Liver (tissue), 3 donors: ENCODE data around the gene PHTF1.

Experiments
- EGR1 ChIP-seq, 2 donors: IDR thresholded peaks; 2 replicates each; pipeline ENCODE4 v1.6.1; 2016 to 2018; ENCODE audit warnings: antibody characterized with exemption in 2 of 2, low read depth in 2 of 2
- FOXA1 ChIP-seq: IDR thresholded peaks from 2 replicates; pipeline ENCODE4 v1.6.1; 2016; ENCODE audit warnings: antibody characterized with exemption
- FOXA2 ChIP-seq: IDR thresholded peaks from 2 replicates; pipeline ENCODE4 v1.6.1; 2016; ENCODE audit warnings: antibody characterized with exemption
- HNF4A ChIP-seq, 2 donors: conservative IDR thresholded peaks; 2 replicates each; pipeline ENCODE4 v1.6.1; 2016; ENCODE audit warnings: antibody characterized with exemption in 2 of 2, mild to moderate bottlenecking in 2 of 2
- JUND ChIP-seq, 2 donors: IDR thresholded peaks; 2 replicates each; pipeline ENCODE4 v1.6.1; 2016; ENCODE audit warnings: antibody characterized with exemption in 2 of 2
- NR2F2 ChIP-seq: IDR thresholded peaks from 2 replicates; pipeline ENCODE4 v1.6.1; 2016; ENCODE audit warnings: antibody characterized with exemption
- RXRA ChIP-seq, 2 donors: IDR thresholded peaks; 2 replicates each; pipeline ENCODE4 v1.6.1; 2017 to 2018; ENCODE audit warnings: antibody characterized with exemption in 2 of 2, mild to moderate bottlenecking in 1 of 2
- TAF1 ChIP-seq: conservative IDR thresholded peaks from 2 replicates; pipeline ENCODE4 v1.6.1; 2016; ENCODE audit warnings: antibody characterized with exemption, mild to moderate bottlenecking
- TF ChIP-seq, protein P1 (sequence below): fragments of 150-350 bp; IDR thresholded peaks from 2 replicates; pipeline ENCODE4 v1.5.1; 2017; ENCODE audit warnings: improper control_type of control experiment, low read depth, low read length; ENCODE audit not compliant: missing input control
- TF ChIP-seq, protein P2 (sequence below): IDR thresholded peaks from 2 replicates; pipeline ENCODE4 v1.6.1; 2016; ENCODE audit warnings: antibody characterized with exemption, mild to moderate bottlenecking
- TF ChIP-seq, protein P3 (sequence below): IDR thresholded peaks from 2 replicates; pipeline ENCODE4 v1.6.1; 2016; ENCODE audit warnings: antibody characterized with exemption
- TF ChIP-seq, protein P4 (sequence below): IDR thresholded peaks from 2 replicates; pipeline ENCODE4 v1.6.1; 2016; ENCODE audit warnings: antibody characterized with exemption
- TF ChIP-seq, protein P5 (sequence below): IDR thresholded peaks from 2 replicates; pipeline ENCODE4 v1.6.1; 2016; ENCODE audit warnings: antibody characterized with exemption
- donor health status: healthy.
- donor health status: healthy.

DNA sequence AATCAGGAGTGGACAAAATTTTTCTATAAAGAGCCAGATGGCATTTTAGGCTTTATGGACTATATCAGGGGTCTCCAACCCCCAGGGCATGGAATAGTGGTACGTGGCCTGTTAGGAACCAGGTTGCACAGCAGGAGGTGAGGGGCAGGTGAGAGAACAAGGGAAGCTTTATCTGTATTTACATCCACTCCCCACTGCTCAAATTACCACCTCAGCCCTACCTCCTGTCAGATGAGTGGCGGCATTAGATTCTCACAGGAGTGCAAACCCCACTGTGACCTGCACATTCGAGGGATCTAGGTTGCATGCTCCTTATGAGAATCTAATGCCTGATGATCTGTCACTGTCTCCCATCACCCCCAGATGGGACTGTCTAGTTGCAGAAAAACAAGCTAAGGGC lies 13.9 kb downstream of the PHTF1 start:
- no peak for TF ChIP-seq TAF1
- TF ChIP-seq, protein P1, sequence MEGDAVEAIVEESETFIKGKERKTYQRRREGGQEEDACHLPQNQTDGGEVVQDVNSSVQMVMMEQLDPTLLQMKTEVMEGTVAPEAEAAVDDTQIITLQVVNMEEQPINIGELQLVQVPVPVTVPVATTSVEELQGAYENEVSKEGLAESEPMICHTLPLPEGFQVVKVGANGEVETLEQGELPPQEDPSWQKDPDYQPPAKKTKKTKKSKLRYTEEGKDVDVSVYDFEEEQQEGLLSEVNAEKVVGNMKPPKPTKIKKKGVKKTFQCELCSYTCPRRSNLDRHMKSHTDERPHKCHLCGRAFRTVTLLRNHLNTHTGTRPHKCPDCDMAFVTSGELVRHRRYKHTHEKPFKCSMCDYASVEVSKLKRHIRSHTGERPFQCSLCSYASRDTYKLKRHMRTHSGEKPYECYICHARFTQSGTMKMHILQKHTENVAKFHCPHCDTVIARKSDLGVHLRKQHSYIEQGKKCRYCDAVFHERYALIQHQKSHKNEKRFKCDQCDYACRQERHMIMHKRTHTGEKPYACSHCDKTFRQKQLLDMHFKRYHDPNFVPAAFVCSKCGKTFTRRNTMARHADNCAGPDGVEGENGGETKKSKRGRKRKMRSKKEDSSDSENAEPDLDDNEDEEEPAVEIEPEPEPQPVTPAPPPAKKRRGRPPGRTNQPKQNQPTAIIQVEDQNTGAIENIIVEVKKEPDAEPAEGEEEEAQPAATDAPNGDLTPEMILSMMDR, result no peak
- TF ChIP-seq, protein P2, sequence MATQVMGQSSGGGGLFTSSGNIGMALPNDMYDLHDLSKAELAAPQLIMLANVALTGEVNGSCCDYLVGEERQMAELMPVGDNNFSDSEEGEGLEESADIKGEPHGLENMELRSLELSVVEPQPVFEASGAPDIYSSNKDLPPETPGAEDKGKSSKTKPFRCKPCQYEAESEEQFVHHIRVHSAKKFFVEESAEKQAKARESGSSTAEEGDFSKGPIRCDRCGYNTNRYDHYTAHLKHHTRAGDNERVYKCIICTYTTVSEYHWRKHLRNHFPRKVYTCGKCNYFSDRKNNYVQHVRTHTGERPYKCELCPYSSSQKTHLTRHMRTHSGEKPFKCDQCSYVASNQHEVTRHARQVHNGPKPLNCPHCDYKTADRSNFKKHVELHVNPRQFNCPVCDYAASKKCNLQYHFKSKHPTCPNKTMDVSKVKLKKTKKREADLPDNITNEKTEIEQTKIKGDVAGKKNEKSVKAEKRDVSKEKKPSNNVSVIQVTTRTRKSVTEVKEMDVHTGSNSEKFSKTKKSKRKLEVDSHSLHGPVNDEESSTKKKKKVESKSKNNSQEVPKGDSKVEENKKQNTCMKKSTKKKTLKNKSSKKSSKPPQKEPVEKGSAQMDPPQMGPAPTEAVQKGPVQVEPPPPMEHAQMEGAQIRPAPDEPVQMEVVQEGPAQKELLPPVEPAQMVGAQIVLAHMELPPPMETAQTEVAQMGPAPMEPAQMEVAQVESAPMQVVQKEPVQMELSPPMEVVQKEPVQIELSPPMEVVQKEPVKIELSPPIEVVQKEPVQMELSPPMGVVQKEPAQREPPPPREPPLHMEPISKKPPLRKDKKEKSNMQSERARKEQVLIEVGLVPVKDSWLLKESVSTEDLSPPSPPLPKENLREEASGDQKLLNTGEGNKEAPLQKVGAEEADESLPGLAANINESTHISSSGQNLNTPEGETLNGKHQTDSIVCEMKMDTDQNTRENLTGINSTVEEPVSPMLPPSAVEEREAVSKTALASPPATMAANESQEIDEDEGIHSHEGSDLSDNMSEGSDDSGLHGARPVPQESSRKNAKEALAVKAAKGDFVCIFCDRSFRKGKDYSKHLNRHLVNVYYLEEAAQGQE, result no peak
- TF ChIP-seq FOXA1, result no peak
- TF ChIP-seq, protein P3, sequence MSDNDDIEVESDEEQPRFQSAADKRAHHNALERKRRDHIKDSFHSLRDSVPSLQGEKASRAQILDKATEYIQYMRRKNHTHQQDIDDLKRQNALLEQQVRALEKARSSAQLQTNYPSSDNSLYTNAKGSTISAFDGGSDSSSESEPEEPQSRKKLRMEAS, result no peak
- TF ChIP-seq HNF4A (conservative IDR thresholded peaks at IDR 0.05), result no peak
- TF ChIP-seq NR2F2, result no peak
- TF ChIP-seq, protein P4, sequence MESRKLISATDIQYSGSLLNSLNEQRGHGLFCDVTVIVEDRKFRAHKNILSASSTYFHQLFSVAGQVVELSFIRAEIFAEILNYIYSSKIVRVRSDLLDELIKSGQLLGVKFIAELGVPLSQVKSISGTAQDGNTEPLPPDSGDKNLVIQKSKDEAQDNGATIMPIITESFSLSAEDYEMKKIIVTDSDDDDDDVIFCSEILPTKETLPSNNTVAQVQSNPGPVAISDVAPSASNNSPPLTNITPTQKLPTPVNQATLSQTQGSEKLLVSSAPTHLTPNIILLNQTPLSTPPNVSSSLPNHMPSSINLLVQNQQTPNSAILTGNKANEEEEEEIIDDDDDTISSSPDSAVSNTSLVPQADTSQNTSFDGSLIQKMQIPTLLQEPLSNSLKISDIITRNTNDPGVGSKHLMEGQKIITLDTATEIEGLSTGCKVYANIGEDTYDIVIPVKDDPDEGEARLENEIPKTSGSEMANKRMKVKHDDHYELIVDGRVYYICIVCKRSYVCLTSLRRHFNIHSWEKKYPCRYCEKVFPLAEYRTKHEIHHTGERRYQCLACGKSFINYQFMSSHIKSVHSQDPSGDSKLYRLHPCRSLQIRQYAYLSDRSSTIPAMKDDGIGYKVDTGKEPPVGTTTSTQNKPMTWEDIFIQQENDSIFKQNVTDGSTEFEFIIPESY, result no peak
- TF ChIP-seq, protein P5, sequence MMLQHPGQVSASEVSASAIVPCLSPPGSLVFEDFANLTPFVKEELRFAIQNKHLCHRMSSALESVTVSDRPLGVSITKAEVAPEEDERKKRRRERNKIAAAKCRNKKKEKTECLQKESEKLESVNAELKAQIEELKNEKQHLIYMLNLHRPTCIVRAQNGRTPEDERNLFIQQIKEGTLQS, result no peak
- no peak for TF ChIP-seq EGR1 (IDR thresholded peaks at IDR 0.05; ENCODE audit: low read depth in 2 of 2)
- no peak for TF ChIP-seq FOXA2
- TF ChIP-seq JUND (IDR thresholded peaks at IDR 0.05), result no peak
- TF ChIP-seq RXRA (IDR thresholded peaks at IDR 0.05), result no peak
